Stimulated activated CD8-positive, alpha-beta memory T cell treated with anti-CD3 and anti-CD28 coated beads, Interleukin-15, amount 100 ng/mL, for 24 hours (primary cell): Measurements from ENCODE around the gene MAN1A1.
"Not testable (repeated sequence)": the region's sequence is repeated elsewhere in the genome, so short reads cannot be mapped to it uniquely, and the experiment has no call there.

Experiments
- DNase-seq: peaks from one replicate; pipeline ENCODE4 v3.0.0-alpha.2; 2020; ENCODE audit warnings: low read depth

Gene MAN1A1

GRCh38 chr6:119349361-119350201 lies at the start of gene MAN1A1:
Gene MAN1A1 (minus strand): TSS chr6:119349761. CDS start chr6:119349065, 696 bp downstream.
- DNase-seq: peak; percentile 79

GRCh38 chr6:119395192-119395591 lies 45.6 kb upstream of the MAN1A1 start:
- DNase-seq: no peak

DNA sequence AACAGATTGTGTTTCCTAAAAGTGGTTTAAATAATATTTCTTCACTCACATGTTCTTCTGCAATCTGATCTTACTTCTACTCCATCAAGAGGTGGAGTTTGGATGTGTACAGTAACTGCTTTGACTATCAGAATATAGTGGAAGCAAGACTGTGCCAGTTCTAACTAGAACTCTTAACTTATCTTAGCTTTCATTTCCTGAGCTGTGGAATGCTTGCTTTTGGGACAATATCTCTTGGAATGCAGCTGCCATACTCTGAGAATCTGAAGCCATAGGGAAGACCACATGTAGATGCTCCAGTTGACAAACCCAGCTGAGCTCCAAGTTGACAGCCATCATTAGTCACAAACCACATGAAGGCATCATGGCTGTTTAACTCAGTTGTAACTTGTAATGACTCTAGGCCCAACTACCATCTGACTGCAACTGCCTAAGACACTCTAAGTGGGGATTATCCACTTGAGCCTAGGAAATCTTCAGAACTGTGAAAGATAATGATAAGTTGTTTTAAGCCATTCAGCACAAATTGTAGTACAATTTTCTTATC lies 40.8 kb upstream of the MAN1A1 start:
- no peak for DNase-seq

DNA sequence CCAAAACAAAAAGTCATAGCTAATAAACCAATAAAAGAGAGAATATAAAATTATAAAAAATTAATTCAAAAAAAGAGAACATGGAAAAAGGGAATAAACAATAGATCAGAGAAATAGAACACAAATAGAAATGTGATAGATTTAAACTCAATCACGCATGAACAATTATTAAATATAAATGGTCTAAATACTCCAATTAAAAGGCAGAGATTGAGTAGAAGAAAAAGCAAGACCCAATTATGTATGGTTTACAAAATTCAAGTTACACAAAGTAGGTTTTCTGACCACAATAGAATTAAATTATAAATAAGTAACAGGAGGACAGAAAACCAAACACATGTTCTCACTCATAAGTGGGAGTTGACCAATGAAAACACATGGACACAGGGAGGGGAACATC lies 36.4 kb upstream of the MAN1A1 start:
- no peak for DNase-seq

GRCh38 chr6:119384444-119384843 lies 34.9 kb upstream of the MAN1A1 start:
- DNase-seq: no peak

GRCh38 chr6:119379809-119380208 lies 30.2 kb upstream of the MAN1A1 start:
- DNase-seq: no peak

- DNase-seq: not testable (repeated sequence)
Measured at GRCh38 chr6:119377043-119377442, 27.5 kb upstream of the MAN1A1 start.

GRCh38 chr6:119370080-119370479 lies 20.5 kb upstream of the MAN1A1 start:
- DNase-seq: no peak

GRCh38 chr6:119368921-119369320 lies 19.4 kb upstream of the MAN1A1 start:
- no peak for DNase-seq

DNA sequence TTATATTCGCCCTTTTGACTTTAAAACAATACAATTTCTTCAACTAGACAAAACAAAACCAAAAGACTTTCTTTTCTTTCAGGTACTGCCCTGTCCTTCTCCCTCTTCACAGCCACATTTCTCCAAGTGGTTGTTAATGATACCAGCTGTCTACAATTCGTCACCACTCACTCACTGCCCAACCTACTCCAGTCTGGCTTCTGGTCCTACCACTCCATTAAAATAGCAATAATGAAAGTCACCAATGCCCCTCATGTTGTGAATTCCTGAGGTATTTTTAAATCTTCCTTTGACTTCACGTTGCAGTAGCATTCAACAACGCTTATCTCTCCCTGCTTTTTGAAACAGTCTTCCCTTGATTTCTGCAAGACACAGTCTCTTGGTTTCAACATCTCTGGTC lies 11.6 kb upstream of the MAN1A1 start:
- DNase-seq: no peak

GRCh38 chr6:119360262-119360915 lies 10.8 kb upstream of the MAN1A1 start:
- DNase-seq: no peak

GRCh38 chr6:119355890-119356289 lies 6.3 kb upstream of the MAN1A1 start:
- no peak for DNase-seq

DNA sequence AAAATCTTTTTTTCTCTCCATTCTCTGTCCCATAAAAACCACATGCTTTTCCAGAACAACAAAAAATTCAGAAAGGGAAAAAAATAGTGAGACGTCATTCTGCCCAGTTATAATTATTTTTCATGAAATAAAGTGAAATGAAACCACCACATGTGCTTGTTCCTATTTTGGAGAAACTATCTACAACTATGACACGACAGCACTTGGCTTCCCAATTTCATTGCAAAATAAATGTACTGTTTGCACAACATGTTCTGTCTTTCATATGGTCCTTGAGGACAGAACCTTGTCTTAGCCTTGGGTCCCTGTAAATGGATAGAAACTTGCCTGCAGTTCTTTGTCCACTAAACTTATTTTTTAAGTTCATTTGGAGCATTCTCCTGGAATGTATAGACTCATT lies 5.6 kb upstream of the MAN1A1 start:
- no peak for DNase-seq

GRCh38 chr6:119353696-119354095 lies 4.1 kb upstream of the MAN1A1 start:
- no peak for DNase-seq

- DNase-seq: no peak
Measured at GRCh38 chr6:119352001-119352400, 2.4 kb upstream of the MAN1A1 start.

GRCh38 chr6:119350952-119351372 lies 1.4 kb upstream of the MAN1A1 start:
- DNase-seq: no peak

DNA sequence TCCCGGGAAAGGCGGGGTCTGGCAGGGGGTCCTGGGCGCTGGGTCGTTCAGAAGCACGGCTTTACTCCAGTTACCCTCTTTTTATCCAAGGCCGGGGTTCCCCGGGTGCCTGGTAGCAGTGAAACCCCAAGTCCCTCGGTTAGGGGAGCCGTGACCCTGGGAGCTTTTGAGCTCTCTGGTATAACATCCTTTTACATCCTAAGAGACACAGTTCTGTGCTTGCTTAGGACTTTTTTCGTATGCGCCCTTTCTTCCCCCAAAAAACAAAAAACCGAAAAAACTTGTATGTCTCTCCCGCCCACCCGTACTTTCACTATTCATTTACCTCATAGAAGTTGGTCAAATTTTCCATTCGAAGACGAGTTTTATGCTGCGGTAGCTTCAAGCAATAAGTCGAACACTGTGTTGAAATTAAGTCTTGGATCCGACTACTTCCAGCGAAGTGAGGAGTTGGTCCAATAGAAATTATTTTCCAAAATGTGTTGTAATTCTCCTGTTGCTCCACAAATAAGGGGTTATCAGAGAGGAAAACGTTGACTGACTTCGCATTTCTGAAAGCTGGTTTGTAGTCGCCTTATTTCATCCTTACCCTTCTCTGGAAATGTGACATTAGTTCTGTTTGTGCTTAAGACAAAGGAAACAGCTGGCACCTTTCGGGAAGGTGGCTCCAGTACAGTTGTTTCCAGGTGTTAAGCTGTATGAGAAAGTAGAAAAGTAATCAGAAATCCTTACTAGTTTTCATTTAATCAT lies 816 bp upstream of the MAN1A1 start:
- peak; percentile 13 for DNase-seq

DNA sequence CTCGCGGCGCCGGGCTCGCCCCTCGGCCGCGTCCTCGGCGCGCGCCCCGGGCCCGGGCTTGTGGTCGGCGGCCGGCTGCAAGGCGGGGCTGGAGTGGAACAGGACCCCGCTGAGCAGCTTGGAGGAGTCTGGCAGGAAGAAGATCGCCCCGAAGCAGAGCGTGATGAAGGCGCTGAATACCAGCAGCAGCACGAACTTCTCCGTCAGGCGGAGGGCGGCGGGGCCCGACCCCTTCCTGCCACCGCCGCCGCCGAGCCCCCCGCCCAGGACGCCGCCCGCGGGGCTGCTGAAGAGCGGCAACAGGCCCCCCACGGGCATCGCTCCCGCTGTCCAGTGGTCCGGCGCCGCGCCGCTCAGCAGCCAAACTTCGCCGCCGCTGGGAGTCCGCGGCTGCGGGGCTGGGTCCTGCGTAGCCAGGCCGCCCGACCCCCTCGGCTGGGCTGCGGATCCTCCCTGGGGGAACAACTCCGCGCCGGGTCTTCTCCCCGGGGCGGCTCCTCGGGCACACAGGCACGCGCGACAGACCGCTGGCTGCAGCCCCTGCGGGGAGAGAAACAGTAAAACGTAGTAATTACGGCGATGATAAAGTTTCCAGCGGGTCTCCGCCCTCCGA lies 707 bp downstream of the MAN1A1 start:
- peak; percentile 11 for DNase-seq

GRCh38 chr6:119348096-119348747 lies 1.3 kb downstream of the MAN1A1 start:
- peak; percentile 12 for DNase-seq

DNA sequence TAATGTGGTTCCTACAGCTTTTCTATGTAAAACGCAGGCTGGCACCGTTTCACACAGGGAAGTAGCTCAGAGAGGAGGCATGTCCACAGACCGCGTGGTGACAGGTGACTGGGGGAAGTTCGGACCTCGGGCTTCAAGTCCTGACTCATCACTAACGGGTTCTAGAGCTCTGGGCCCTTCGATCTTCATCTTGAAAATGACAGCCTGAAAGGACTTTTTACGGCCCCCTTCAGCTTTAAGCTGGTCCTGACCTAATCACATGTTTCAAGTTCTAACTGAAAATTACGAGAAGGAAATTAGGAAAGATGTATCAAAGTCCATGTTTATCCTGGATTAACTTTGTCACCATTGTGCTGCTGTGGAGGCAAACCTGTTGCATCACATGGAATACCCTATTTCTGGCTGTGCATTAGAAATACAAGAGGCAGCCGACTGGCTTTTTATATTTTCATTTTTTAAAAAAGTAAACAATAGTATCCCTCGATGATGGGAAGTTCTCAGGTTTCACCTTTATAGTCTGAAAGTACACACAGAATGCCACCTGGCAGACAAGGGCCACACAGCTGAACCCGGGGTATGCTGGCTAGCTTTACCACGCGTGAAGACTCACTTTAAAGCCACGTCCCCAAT lies 2.0 kb downstream of the MAN1A1 start:
- DNase-seq: no peak

DNA sequence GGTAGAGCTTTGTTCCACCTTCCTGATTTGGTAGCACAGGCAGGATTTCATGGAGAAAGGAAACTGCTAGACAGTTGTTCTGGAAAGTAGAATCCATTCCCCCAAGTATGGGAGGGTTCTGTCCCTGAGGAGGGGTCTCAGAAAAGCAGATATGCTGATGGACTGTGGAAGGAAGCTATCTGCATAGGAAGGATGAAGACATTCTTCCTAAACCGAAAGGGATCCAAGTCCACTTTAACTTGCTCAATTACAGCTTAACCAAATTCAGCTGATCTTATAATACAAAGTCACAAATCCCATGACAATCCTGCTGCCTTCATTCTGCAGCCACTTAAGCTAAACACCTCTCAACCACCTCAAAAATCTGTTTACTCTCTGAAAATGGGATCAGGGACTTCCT lies 2.6 kb downstream of the MAN1A1 start:
- DNase-seq: no peak
